ENCODE data around the gene NUDT9.
A peak's percentile ranks its signal among the peaks of the same experiment; 100 is the strongest.

Gene NUDT9

DNA sequence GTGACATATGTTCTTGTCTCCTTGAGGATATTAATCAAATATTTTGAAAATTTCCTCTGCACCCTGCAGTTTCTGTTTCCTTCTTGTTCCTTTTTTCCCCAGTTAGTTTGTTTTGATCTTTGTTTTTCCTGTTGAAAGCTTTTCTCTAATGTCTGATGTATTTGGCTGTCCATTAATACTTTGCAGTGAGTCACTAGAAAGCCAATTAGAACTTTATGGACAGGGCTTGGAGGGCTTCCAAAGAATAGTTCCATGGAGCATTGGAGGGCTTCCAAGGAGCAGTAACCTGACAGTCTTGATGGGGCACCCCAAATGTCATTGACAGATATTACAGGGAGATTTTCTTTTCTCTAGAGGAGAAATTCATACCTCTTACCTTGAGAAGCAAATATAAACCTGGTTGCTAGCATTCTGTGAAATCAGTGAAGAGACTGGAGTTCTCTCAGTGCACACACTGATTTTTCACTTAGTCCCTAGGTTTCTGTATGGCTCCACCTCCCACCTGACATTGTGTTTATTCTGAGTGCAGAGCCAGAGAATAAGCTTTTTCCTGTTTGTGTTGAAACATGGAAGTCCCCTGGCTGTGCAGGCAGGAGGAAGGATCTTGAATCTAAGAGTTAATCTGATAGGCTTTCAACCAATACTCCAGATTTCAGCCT is 80.3 kb downstream of the NUDT9 start:
- peaks cover 29% of the 10 kb centered on the region for H3K4me1 ChIP-seq (ENCODE audit: control insufficient read depth, insufficient read depth, low read length)
- peak overlapping the region; percentile 57 for H3K27ac ChIP-seq (ENCODE audit: low read depth, low read length)
- H3K36me3 ChIP-seq (ENCODE audit: control insufficient read depth, insufficient read depth, low read length) = no peaks in the 10 kb centered on the region
- H3K4me3 ChIP-seq (ENCODE audit: low read length) = no peak overlapping the region
- H3K9ac ChIP-seq (ENCODE audit: low read length) = no peak overlapping the region
- H3K27me3 ChIP-seq (ENCODE audit: control insufficient read depth, insufficient read depth, low read length) = no peaks in the 10 kb centered on the region

DNA sequence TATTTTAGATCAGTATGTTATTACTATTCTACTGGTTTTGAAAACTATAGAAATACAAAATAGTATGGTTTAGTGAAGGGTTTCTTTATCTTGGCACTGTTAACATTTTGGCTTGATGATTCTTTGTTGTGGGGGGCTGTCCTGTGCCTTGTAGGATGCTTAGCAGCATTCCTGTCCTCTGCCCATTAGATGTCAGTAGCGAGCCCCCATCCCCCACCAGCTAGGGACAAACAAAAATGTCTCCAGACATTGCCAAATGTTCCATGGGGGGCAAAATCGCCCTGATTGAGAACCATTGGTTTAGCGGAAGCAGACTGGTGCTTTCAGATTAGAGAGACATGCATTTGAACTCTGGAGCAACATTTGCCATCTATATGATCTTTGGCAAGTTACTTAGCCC is 83.5 kb downstream of the NUDT9 start:
- no peak overlapping the region for H3K27ac ChIP-seq (ENCODE audit: low read depth, low read length)

DNA sequence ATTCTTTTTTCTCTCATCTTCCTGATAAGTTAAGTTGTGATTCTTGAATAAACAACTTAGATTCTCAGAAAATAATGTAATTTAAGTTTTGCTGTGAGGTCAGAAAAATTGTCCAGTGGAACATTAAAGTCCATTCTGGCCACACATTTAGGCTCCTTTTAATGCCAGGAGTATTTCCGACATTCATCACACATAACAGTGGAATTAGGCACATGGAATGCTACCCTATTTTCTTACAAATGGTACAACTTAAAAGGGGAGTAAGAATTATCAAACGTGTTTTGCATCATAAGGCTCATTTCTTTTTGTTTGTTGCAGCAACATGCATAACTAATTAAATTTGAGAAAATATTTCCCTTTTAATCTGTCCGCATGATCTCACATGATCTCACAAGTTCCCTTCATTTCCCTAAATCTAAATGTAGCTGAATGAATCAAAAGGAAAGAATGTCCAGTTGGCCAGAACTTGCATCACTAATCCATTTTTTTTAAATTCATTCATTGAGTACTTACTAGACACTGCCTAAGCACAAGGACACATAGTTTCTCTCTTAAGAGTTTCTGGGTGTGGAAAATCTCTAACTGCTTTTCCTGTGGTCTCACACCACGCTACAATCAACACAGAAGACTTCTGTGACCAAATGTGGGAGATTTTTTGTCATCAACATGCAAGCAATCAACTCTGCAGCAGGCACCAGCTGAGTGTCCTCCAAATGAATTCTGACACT is 84.8 kb downstream of the NUDT9 start:
- Histone ChIP-seq H3K27ac (ENCODE audit: low read depth, low read length) (peak overlapping the region; percentile 69), H3K27me3 (ENCODE audit: control insufficient read depth, insufficient read depth, low read length) (no peaks in the 10 kb centered on the region), H3K36me3 (ENCODE audit: control insufficient read depth, insufficient read depth, low read length) (no peaks in the 10 kb centered on the region), H3K4me1 (ENCODE audit: control insufficient read depth, insufficient read depth, low read length) (peaks cover 17% of the 10 kb centered on the region), H3K9ac (ENCODE audit: low read length) (no peak overlapping the region), H3K4me3 (ENCODE audit: low read length) (no peak overlapping the region)

More for the DNA sequence above, 83.5 kb downstream of the NUDT9 start:
- H3K4me3 ChIP-seq (ENCODE audit: low read length) = no peak overlapping the region
- H3K36me3 ChIP-seq (ENCODE audit: control insufficient read depth, insufficient read depth, low read length) = no peaks in the 10 kb centered on the region
- H3K9ac ChIP-seq (ENCODE audit: low read length) = no peak overlapping the region
- H3K4me1 ChIP-seq (ENCODE audit: control insufficient read depth, insufficient read depth, low read length) = peaks cover 17% of the 10 kb centered on the region
- H3K27me3 ChIP-seq (ENCODE audit: control insufficient read depth, insufficient read depth, low read length) = no peaks in the 10 kb centered on the region

All from rectal smooth muscle tissue (tissue), 1 donor.